DOHH2 (cell line): ENCODE data around the gene TMCO5A.

Experiments
- H3F3A ChIP-seq: fragments of 200-600 bp; sonication (generic), shearing (Covaris generic); 2 replicates; pipeline ENCODE4 v1.6.0; 2016; ENCODE audit warnings: antibody characterized with exemption, mild to moderate bottlenecking; ENCODE audit not compliant: control insufficient read depth, insufficient read depth
- H3K27ac ChIP-seq: fragments of 200-600 bp; sonication (generic); 2 replicates; pipeline ENCODE4 v1.5.1; 2014; ENCODE audit warnings: low read depth, mild to moderate bottlenecking, low read length, moderate library complexity
- H3K27me3 ChIP-seq: fragments of 200-600 bp; sonication (generic); 2 replicates; pipeline ENCODE4 v1.6.1; 2014; ENCODE audit warnings: mild to moderate bottlenecking, low read length, mixed read lengths; ENCODE audit not compliant: control insufficient read depth
- H3K36me3 ChIP-seq: fragments of 200-600 bp; sonication (generic); 2 replicates; pipeline ENCODE4 v1.6.1; 2014; ENCODE audit warnings: mild to moderate bottlenecking, low read length, moderate library complexity, mixed read lengths; ENCODE audit not compliant: control insufficient read depth
- H3K4me1 ChIP-seq: fragments of 200-600 bp; sonication (generic); 2 replicates; pipeline ENCODE4 v1.6.1; 2014; ENCODE audit warnings: mild to moderate bottlenecking, low read length, mixed read lengths; ENCODE audit not compliant: control insufficient read depth
- H3K4me2 ChIP-seq: fragments of 200-600 bp; sonication (generic); 2 replicates; pipeline ENCODE4 v1.6.0; 2014; ENCODE audit warnings: mild to moderate bottlenecking, low read length, moderate library complexity
- H3K4me3 ChIP-seq: fragments of 200-600 bp; sonication (generic); 2 replicates; pipeline ENCODE4 v1.5.1; 2014; ENCODE audit warnings: mild to moderate bottlenecking, low read length, mixed read lengths
- H3K79me2 ChIP-seq: fragments of 200-600 bp; sonication (generic); 2 replicates; pipeline ENCODE4 v1.6.1; 2014; ENCODE audit warnings: mild to moderate bottlenecking, low read length, mixed read lengths; ENCODE audit not compliant: control insufficient read depth
- H3K9me2 ChIP-seq: fragments of 200-600 bp; sonication (generic); replicated peaks from 2 replicates; pipeline ENCODE4 v1.6.1; 2014; ENCODE audit warnings: mild to moderate bottlenecking, low read length, mixed read lengths; ENCODE audit not compliant: control insufficient read depth
- H3K9me3 ChIP-seq: fragments of 200-600 bp; sonication (generic); 2 replicates; pipeline ENCODE4 v1.6.1; 2014; ENCODE audit warnings: antibody characterized with exemption, low read length, mixed read lengths; ENCODE audit not compliant: control insufficient read depth, insufficient read depth
- H4K20me1 ChIP-seq: fragments of 200-600 bp; sonication (generic); 2 replicates; pipeline ENCODE4 v1.6.0; 2014; ENCODE audit warnings: low read depth, mild to moderate bottlenecking, antibody characterized with exemption, low read length, moderate library complexity; ENCODE audit not compliant: control insufficient read depth, insufficient read depth
- EZH2phosphoT487 ChIP-seq: fragments of 200-600 bp; sonication (generic); IDR thresholded peaks from 2 replicates; pipeline ENCODE4 v1.6.1; 2017; ENCODE audit warnings: borderline replicate concordance, mild to moderate bottlenecking, antibody characterized with exemption, low read length, moderate library complexity, mixed read lengths
- TF ChIP-seq, protein P1 (sequence below): fragments of 200-600 bp; sonication (generic); IDR thresholded peaks from one replicate; pipeline ENCODE4 v1.5.1; 2014; ENCODE audit warnings: antibody characterized with exemption, mild to moderate bottlenecking, low read depth, low read length; ENCODE audit not compliant: poor library complexity, severe bottlenecking

TMCO5A gene

DNA sequence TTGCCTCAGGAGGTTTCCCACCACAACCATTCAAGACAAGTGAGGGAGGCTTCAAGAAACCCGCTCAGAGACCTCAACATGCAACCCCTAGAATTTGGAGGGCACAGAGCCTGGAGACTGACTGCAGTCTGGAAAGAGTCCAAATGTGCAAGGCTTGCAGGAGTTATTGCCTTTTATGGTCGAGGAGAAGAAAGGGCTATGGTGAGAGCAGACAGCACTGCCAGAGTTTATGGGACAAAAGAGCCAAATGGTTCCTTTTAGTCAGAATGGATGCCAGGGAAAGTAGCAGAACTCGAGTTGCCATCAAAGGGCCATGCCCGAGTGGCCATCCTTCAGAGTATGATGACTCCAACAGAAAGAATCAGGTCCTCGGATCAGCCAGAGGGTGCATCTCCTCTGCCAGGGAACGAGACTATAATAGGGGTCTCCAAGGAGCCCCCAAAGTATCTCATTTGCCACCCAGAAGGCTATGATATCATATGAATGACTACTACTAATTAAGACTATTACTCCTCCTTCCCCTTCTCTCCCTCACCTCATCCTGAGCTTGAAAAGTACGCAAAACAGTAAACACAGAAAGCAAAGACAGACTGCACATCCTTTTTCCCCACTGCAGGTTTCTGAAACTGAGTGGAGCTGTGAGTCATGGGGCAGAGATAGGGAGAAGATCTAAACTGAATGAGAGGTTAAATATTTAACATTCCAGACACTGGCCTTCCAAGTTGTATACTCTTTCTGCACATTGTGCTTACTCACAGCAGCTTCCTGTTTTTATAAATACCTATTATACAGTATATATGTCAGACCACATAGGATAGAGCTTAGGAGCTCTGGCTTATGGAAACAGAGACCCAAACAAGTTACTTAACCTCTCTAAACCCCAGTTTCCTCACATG is 33.9 kb upstream of the TMCO5A start:
- Histone ChIP-seq H3K4me1 (no peaks in the 10 kb centered on the region), H3K79me2 (no peaks in the 10 kb centered on the region), H3K4me2 (no peak overlapping the region), H3K36me3 (no peaks in the 10 kb centered on the region), H3K9me2 (no peaks in the 10 kb centered on the region), H4K20me1 (no peaks in the 10 kb centered on the region), H3K9me3 (no peaks in the 10 kb centered on the region), H3K27ac (no peak overlapping the region), H3K27me3 (no peaks in the 10 kb centered on the region; the same call in 1 of the 2 replicates), H3K4me3 (no peak overlapping the region), H3F3A (no peaks in the 10 kb centered on the region)
- TF ChIP-seq EZH2phosphoT487, result no peak

DNA sequence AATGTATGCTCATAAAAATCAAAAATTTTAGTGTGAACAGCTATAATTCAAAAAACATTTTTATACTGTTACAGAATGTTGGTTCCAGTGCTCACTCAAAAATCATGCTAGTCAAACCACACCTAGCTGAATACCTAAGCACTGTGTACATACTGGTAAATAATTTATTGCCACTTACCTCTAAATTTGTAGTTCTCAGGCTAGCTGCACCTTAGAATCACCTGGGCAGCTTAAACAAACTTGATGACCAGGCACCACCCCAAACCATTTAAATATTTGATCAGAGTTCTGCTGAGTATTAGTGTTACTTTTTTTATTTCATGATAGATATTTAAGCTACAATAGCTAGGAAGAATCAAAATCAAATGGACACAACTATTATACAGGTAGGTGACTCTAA is 32.3 kb upstream of the TMCO5A start:
- Histone ChIP-seq H3K27ac (no peak overlapping the region), H3F3A (no peaks in the 10 kb centered on the region), H3K4me3 (no peak overlapping the region), H3K9me3 (no peaks in the 10 kb centered on the region), H3K4me1 (no peaks in the 10 kb centered on the region), H4K20me1 (no peaks in the 10 kb centered on the region), H3K79me2 (no peaks in the 10 kb centered on the region), H3K9me2 (no peaks in the 10 kb centered on the region), H3K36me3 (no peaks in the 10 kb centered on the region), H3K4me2 (no peak overlapping the region), H3K27me3 (no peaks in the 10 kb centered on the region)
- TF ChIP-seq, protein P1, sequence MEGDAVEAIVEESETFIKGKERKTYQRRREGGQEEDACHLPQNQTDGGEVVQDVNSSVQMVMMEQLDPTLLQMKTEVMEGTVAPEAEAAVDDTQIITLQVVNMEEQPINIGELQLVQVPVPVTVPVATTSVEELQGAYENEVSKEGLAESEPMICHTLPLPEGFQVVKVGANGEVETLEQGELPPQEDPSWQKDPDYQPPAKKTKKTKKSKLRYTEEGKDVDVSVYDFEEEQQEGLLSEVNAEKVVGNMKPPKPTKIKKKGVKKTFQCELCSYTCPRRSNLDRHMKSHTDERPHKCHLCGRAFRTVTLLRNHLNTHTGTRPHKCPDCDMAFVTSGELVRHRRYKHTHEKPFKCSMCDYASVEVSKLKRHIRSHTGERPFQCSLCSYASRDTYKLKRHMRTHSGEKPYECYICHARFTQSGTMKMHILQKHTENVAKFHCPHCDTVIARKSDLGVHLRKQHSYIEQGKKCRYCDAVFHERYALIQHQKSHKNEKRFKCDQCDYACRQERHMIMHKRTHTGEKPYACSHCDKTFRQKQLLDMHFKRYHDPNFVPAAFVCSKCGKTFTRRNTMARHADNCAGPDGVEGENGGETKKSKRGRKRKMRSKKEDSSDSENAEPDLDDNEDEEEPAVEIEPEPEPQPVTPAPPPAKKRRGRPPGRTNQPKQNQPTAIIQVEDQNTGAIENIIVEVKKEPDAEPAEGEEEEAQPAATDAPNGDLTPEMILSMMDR, result no peak
- TF ChIP-seq EZH2phosphoT487, result no peak

DNA sequence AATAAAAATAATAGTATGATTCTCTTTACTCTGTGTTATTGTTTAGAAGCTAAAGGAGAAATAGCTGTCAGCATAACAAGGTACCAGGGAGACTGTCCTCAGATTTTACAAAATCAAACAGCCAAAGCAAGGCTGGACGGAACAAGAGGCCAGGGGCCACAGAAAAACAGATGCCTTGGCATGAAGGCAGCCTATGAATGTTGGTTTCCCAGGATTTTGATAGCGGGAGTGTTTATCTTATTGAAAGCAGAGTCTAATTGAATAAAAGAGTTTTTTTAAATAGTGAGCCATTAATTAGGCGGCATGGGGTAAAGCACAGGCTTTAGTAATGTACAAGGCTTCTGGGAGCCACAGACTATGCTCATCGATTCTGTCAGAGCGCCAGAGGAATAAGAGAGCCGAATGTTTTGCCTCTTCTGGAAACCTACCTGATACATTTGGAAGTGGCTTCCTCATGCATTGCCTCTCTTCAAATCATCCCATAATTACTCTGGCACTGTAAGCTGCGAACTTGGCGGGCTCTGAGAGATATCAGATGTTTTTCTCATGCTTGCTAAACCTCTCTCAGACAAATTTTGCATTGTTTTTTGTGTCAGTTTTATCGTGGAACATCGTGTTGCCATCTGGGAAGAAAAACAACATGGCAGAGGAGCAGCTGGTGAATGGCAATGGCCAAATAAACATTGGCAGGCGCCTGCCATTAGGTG is 30.4 kb upstream of the TMCO5A start:
- Histone ChIP-seq H3K79me2 (no peaks in the 10 kb centered on the region), H3K4me1 (no peaks in the 10 kb centered on the region), H3K27ac (no peak overlapping the region), H3K4me2 (no peak overlapping the region), H3K4me3 (no peak overlapping the region), H3K36me3 (no peaks in the 10 kb centered on the region), H3K9me3 (no peaks in the 10 kb centered on the region), H3F3A (no peaks in the 10 kb centered on the region), H3K27me3 (no peaks in the 10 kb centered on the region), H3K9me2 (no peaks in the 10 kb centered on the region), H4K20me1 (no peaks in the 10 kb centered on the region)
- no peak for TF ChIP-seq EZH2phosphoT487
- TF ChIP-seq, protein P1, result no peak

DNA sequence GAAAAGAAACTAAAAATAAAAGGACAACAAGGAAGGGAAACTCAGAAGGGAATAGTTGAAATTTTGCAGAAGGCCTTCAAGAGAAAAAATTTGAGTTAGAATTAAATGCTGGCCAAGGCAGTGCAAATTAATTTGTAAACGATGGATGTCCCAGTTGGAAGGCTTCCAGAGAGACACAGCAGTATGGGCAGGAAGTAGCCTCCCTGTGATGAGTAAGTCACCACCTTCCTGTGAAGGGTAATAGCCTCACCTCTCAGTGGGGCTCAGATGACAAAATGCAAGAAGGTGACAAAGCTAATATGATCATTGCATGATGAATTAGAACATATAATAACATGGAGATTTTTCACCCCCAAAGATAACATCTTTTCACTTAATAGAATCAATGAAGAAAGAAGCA is 27.3 kb upstream of the TMCO5A start:
- H3K4me2 ChIP-seq, result no peak overlapping the region
- no peak for TF ChIP-seq EZH2phosphoT487
- TF ChIP-seq, protein P1, result no peak

More for the DNA sequence above, 27.3 kb upstream of the TMCO5A start:
- H3K4me3 ChIP-seq, result no peak overlapping the region
- no peaks in the 10 kb centered on the region for H3K36me3 ChIP-seq
- H4K20me1 ChIP-seq, result no peaks in the 10 kb centered on the region
- H3K79me2 ChIP-seq, result no peaks in the 10 kb centered on the region
- no peaks in the 10 kb centered on the region for H3K9me2 ChIP-seq
- H3F3A ChIP-seq, result no peaks in the 10 kb centered on the region
- H3K27ac ChIP-seq, result no peak overlapping the region
- H3K4me1 ChIP-seq, result no peaks in the 10 kb centered on the region
- no peaks in the 10 kb centered on the region for H3K9me3 ChIP-seq
- no peaks in the 10 kb centered on the region for H3K27me3 ChIP-seq
